Measurements from ENCODE around the gene APOBEC3C. TPM values are rescaled to one million over a fixed set of nuclear protein-coding genes. Genes with fewer than 3 reads are reported as not detected.

APOBEC3C gene
- 5.6 and 6.6 TPM in 2 replicates for total RNA-seq (2012; rRNA removed)
- 26.7 and 32.0 TPM in 2 replicates for polyA plus RNA-seq (2012; rRNA removed)
- polyA plus RNA-seq (2012; cell fraction: cytosol; rRNA removed) = 21.9 and 31.4 TPM in 2 replicates
- 17.7 and 30.2 TPM in 2 replicates for polyA plus RNA-seq (2012; cell fraction: nucleus; rRNA removed; ENCODE audit: low replicate concordance)
- percentile 83 among the genes with signal in this experiment for Bru-seq, nascent RNA
- BruChase-seq, experiment 1, labeled RNA remaining after a 6-hour chase = percentile 96 among the genes with signal in this experiment
- percentile 92 among the genes with signal in this experiment for BruChase-seq, experiment 2, labeled RNA remaining after a 2-hour chase
- long read RNA-seq, transcript APOBEC3C-201 (4 exons, 2,818 nt) = major isoform, 49 of 70 reads
- long read RNA-seq, partial matches to known transcripts = 16 of 70 reads
- long read RNA-seq, other reads (novel, unspliced or antisense) = 4 of 70 reads

GRCh38 chr22:39013942-39014722 lies at the start of gene APOBEC3C:
TSS of gene APOBEC3C (plus strand) at chr22:39014257. CDS start at chr22:39014363, 106 bp downstream.
- peak within 1 kb of the TSS; percentile 82 for H3K56ac ChIP-seq (ENCODE audit: extremely low read depth, insufficient read depth, low read length)
- WGBS, 2 experiments (ENCODE audit: extremely low coverage in 2 of 2, insufficient read length in 1 of 2) = 0% methylated on average over 2 of the region's 18 CpGs; no CpG with 5 or more reads in 1 of the 2 experiments
- H2AK5ac ChIP-seq (ENCODE audit: low read depth, low read length) = peak within 1 kb of the TSS; percentile 96
- in situ Hi-C loops (cut with MboI; ENCODE audit: low sequenced_read_pairs) (loop anchor here (5.0 kb wide), 1 partner anchor 108 kb away; no protein-coding TSS in a partner anchor), intact Hi-C loops (cut with micrococcal nuclease) (no loop called here), dilution Hi-C loops (cut with HindIII; ENCODE audit: low sequenced_read_pairs, unreplicated experiment) (no loop called here)
- H3K4me2 ChIP-seq (ENCODE audit: low read depth, low read length) = peak within 1 kb of the TSS; percentile 62
- peak; percentile 99 for ATAC-seq (ENCODE audit: low read depth)
- ChIA-PET CTCF (no interaction called here), POLR2A (ENCODE audit: unreplicated experiment) (no interaction called here)
- H2BK20ac ChIP-seq (ENCODE audit: low read depth, low read length) = peak within 1 kb of the TSS; percentile 67; the same call in 1 of the 2 replicates
- peak within 1 kb of the TSS; percentile 96 for H3K4ac ChIP-seq (ENCODE audit: low read depth, low read length)
- BruUV-seq (replicated peaks) = no TSS peak
- H3K14ac ChIP-seq (replicated peaks; ENCODE audit: low read depth, low read length) = peak within 1 kb of the TSS; percentile 99
- H2BK120ac ChIP-seq (ENCODE audit: low read depth, low read length) = peak within 1 kb of the TSS; percentile 88
- peak within 1 kb of the TSS; percentile 93 for H4K91ac ChIP-seq (ENCODE audit: insufficient read depth, low read depth, low read length)
- no peaks in the 10 kb centered on the region for H3K27me3 ChIP-seq (ENCODE audit: control insufficient read depth, insufficient read depth, low read length)
- DNase-seq = peak; percentile 90
- H3K79me1 ChIP-seq (ENCODE audit: low read depth in 1 of 2, low read length in 2 of 2) = peaks cover 8 to 34% of the 10 kb centered on the region in 2 experiments
- no peaks in the 10 kb centered on the region for H4K20me1 ChIP-seq (ENCODE audit: insufficient read depth, low read length)
- peaks cover 8% of the 10 kb centered on the region; the same call in 1 of the 2 replicates for H3K9me1 ChIP-seq (ENCODE audit: insufficient read depth, low read length)
- H3K18ac ChIP-seq (ENCODE audit: low read depth, low read length) = peak within 1 kb of the TSS; percentile 48
- peak within 1 kb of the TSS; percentile 97 for H3K23ac ChIP-seq (ENCODE audit: low read depth, low read length)
- peak within 1 kb of the TSS; percentile 92 for H3K27ac ChIP-seq (ENCODE audit: insufficient read depth, low read length)
- peaks cover 5% of the 10 kb centered on the region for H3K4me1 ChIP-seq (ENCODE audit: control insufficient read depth, insufficient read depth, low read length)
- peak within 1 kb of the TSS; percentile 88 for H3K9ac ChIP-seq (ENCODE audit: low read depth, low read length)
- H4K5ac ChIP-seq (ENCODE audit: low read depth, low read length) = peak within 1 kb of the TSS; percentile 62
- H3K4me3 ChIP-seq (ENCODE audit: insufficient read depth, low read depth, low read length) = peak within 1 kb of the TSS; percentile 81
- H2AK9ac ChIP-seq (replicated peaks; ENCODE audit: low read depth, low read length, poor library complexity) = peak within 1 kb of the TSS; percentile 91
- peak within 1 kb of the TSS; percentile 94 for H2BK5ac ChIP-seq (ENCODE audit: low read depth, low read length, poor library complexity, severe bottlenecking)
- TF ChIP-seq SMC3 (IDR thresholded peaks at IDR 0.05; ENCODE audit: low read depth, low read length) (peak; percentile 29; the same call in 1 of the 2 replicates), RCOR1 (IDR thresholded peaks at IDR 0.05; ENCODE audit: insufficient replicate concordance, low read length) (no peak), POLR2A (IDR thresholded peaks at IDR 0.05; ENCODE audit: low read depth, low read length) (peak; percentile 65; the same call in 1 of the 2 replicates)
- TF ChIP-seq, protein P1, sequence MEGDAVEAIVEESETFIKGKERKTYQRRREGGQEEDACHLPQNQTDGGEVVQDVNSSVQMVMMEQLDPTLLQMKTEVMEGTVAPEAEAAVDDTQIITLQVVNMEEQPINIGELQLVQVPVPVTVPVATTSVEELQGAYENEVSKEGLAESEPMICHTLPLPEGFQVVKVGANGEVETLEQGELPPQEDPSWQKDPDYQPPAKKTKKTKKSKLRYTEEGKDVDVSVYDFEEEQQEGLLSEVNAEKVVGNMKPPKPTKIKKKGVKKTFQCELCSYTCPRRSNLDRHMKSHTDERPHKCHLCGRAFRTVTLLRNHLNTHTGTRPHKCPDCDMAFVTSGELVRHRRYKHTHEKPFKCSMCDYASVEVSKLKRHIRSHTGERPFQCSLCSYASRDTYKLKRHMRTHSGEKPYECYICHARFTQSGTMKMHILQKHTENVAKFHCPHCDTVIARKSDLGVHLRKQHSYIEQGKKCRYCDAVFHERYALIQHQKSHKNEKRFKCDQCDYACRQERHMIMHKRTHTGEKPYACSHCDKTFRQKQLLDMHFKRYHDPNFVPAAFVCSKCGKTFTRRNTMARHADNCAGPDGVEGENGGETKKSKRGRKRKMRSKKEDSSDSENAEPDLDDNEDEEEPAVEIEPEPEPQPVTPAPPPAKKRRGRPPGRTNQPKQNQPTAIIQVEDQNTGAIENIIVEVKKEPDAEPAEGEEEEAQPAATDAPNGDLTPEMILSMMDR (conservative IDR thresholded peaks at IDR 0.05; ENCODE audit: low read depth, low read length) = peak; percentile 29; the same call in 1 of the 2 replicates
- peak within 1 kb of the TSS; percentile 91 for H2AFZ ChIP-seq (replicated peaks; ENCODE audit: low read length, poor library complexity)
- peaks cover 7% of the 10 kb centered on the region; the same call in 1 of the 2 replicates for H3K36me3 ChIP-seq (ENCODE audit: control insufficient read depth, insufficient read depth, low read length)
- peak within 1 kb of the TSS; percentile 94; the same call in 2 of the 3 replicates for H2BK15ac ChIP-seq (ENCODE audit: low read depth, low read length)
- H3K9me3 ChIP-seq (ENCODE audit: control insufficient read depth, insufficient read depth, low read length) = no peaks in the 10 kb centered on the region
- peak within 1 kb of the TSS; percentile 79 to 96; a peak in 3 of 4 replicates for H4K8ac ChIP-seq (ENCODE audit: low read depth in 2 of 2, low read length in 2 of 2)
